Stimulated activated CD4-positive, alpha-beta T cell treated with anti-CD3 and anti-CD28 coated beads, Interleukin-1b, Interleukin-23, amount 100 ng/mL, for 48 hours (primary cell): ENCODE measurements around the gene GPBAR1.

Experiments used
- DNase-seq: peaks from one replicate; pipeline ENCODE4 v3.0.0-alpha.2; 2020

The GPBAR1 gene

DNA sequence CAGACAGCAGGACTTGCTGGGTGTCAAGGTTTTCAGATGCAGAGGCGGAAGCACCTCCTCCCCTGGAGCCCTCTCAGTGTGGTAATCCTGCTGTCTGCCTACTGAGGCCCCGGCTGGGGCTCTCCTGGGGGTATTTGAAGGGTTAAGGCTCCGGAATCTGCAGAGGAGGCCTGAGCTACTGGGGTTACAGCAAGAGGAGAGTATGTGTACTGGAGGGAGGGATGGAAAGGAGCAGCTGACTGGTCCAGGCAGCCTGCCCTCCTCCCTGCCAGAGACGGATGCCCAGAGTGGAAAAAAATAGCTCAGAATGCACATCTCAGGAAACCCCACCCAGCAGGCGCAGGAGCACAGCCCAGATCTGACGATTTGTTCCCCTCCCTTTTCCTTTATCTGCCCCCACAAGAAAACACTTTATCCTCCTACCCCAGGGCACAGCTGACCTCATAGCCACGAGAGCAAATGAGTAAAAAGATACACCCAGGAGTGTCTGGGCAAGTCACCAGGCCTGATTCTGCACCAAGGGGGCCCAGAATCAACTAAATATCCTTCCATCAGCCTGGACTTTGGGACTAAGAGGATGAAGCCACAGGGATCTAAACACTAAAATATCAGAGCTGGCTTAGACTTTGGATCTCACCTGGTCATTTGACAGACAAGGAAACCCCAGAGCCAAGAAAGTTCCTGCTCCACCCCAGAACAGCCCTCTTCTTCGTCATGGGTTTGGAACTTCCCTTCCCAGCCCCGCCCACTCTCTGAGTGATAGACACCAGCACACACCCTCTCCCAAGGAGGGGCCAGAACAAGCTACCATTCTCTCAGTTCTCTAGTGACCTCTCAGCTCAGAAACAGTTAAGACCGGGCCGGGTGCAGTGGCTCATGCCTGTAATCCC, 26.0 kb downstream of the GPBAR1 start:
- peak; percentile 83 for DNase-seq

DNA sequence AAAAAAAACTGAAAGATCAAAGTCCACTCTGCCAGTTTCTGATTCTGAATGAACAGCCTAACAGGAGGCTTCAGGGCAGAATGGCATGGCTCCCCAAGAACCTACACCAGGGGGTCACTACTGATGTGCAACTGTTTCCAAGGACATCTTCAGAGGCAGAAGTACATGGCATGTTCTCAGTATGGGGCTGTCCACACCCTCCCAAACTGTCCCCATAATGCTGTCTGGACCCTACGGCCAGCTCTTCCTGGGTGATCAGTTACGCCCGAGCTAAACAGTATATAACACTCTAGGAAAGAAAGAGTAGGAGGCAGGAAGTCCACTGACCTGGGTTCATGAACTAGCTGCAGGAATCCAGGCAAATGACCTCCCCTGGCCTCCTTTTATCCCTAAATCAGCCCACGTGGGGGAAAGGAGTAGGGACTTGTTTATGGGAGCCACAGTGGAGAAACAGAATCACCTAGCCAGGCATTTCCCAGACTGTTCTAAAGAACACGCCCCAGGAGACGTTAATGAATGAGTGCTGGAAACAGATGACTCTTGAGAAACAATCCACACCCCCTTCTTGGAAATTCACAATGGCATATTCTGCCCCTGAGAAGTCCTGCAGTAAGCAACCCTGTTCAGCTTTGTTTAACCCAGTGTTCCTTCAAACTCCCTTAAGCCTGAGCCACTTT, 29.0 kb downstream of the GPBAR1 start:
- DNase-seq = no peak

DNA sequence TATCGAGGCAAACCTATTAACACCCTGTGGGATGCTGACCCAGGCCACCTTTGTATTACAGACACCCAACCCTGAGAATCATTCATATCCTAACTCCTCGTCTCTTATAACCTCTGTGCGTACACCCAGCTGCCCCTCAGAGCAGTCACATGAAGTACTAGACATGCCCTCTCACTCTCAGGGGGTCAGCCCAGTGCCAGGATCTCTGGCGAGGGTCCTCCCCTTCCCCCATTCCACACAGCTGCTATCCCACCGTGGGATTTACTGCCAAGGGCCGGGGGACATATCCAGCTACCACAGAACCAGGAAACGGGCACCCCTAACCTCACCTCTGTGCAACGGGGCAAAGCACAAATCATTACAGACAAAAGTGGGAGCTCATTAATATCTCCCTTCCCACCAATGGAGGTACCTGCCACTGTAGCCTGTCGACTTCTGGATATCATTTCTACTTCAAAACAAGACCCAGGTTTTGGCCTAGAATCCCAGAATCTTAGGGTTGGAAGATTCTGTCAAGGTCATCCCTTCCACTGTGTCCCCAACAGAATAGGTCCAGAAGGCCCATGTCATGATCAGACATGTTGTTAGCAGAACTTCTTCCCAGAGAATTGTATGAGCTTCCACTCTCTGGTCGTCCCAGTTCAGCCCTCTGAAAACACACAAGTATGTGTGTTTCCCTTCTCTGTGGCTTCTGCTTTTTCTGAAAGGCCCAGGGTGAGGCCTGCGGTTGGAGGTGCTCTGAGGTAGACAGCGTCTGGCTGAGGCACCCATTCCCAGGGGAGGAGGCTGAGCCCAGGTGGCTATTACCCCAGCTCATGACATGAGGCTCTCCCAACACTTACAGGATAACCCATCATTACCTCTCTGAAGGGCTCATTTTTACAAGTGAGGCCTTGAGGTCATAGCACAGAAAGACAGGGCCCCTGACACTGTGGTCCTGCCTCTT, 29.8 kb downstream of the GPBAR1 start:
- DNase-seq = peak; percentile 38

DNA sequence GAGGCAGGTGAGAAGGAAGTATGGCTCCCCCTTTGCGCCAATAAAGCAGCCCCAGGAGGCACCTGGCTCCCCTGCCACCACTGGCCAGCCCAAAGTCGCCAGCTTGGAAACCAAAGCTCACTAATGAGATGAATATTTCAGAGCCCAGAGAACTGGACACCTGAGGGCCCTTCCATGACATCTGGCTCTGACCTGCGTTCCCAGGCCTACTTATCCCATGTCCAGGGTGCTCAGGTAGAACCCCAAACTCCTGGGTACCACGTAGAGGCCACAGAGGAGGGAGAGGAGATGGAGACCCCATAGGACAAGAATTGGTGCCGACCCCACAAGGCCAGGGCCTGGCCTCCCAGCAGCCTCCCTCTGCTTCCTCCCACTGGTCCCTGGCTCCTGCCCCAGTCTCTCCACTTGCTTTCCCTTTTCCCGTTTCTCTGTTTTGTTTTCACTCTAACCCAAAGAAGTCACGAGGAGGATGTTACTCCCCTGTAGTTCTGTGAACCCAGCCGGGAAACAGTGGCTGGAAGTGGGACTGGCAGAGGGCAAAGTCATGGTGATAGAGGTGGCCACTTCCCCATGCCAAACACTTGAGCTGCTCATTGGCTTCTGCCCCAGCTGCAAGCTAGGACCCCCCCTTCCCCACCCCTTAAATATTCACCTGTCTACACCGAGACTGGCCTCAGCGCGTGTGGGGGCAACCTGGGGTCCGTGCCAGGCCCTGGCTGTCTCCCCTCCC, 30.7 kb downstream of the GPBAR1 start:
- DNase-seq = no peak

DNA sequence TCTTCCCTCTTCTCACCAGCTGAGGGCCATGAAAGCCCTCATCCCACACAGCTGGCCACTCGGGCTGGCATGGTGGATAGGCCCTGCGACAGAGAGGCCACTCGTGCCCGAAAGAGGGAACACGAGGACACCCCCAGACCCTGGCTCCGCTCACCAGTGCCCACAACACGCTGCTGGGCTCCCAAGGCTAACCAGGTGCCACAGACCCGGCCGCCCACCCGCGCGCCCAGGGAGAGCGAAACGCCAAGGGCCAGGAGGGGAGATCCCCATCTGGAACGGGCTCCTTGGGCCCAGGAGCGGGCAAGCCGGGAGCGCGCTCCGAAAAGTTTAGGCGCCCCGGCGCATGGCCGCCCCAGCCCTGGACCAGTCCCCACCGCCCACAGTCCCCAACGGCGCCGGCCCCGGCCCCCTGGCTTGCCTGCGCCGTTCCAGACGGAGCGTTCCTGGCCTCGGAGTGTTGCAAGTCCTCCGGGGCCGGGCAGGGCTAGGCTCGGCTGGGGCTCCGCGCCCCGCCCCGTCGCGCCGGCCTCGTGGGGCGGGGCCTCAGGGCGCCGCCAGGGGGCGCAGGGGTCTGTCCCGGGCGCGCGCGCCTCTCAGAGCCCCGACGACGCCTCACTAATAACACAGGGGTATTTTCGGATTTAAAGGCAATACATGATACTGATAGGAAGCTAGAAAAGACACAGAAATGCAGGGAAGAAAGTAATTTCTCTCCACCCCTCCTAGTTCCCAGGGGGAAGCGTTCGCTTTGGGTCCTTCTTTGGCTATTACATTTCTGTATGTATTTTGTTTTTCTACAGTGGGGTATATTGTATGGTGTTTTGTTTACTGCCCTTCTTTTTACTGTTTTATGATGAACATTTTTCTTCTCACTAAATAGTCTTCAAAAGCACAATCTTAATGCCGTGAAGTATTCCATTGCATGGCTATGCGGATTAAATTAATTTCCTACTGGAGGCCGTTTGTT, 31.5 kb downstream of the GPBAR1 start, which contains the start of gene TMBIM1:
Gene TMBIM1, minus strand, starts transcription at position 456 of the 967 bp plus-strand sequence. CDS start 10,362 bp downstream, outside the sequence.
- DNase-seq = peak; percentile 73

DNA sequence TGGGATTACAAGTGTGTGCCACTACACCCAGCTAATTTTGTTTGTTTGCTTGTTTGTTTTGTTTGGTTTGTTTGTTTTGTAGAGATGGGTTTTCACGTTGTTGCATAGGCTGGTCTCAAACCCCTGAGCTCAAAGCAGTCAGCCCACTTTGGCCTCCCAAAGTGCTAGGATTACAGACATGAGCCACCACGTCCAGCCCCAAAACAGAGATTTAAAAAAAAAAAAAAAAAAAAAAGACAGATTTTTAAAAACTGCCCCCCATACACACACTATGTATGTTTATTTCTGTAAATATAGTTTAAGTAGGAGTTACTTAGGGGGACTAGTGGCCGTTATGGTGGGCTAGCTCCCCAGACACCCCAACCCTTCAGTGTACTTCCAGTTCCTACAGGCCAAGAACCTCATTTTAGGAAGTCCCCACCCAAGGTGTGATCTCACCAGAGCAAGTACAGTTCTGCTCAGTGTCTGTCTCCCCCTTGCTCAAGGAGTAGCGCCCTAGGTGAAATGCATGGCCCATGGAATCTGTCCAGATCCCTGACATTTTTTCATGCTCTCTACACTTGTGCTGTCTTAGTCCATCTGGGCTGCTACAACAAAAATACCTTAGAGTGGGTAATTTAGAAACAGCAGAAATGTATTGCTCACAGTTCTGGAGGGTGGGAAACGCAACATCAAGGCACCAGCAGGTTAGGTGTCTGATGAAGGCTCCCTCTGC, 33.1 kb downstream of the GPBAR1 start:
- no peak for DNase-seq

DNA sequence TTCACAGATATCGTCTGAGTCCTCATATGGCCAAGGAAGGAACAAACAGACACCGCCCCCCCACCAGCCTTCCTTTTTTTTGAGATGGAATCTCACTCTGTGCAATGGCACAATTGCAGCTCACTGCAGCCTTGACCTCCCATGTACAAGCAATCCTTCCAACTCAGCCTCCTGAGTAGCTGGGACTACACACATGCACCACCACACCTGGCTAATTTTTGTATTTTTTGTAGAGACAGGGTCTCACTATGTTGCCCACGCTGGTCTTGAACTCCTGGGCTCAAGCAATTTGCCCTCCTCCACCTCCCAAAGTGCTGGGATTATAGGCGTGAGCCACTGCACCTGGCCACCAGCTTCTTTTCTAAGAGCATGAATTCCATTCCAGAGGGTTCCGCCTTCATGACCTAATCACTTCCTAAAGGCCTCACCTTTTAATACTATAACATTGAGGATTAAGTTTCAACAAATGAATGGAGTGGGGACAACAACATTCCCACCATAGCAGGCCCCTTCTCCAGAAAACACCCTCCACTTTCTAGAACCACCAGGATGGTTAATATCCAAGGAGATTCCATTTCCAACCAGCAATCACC, 33.7 kb downstream of the GPBAR1 start:
- no peak for DNase-seq

DNA sequence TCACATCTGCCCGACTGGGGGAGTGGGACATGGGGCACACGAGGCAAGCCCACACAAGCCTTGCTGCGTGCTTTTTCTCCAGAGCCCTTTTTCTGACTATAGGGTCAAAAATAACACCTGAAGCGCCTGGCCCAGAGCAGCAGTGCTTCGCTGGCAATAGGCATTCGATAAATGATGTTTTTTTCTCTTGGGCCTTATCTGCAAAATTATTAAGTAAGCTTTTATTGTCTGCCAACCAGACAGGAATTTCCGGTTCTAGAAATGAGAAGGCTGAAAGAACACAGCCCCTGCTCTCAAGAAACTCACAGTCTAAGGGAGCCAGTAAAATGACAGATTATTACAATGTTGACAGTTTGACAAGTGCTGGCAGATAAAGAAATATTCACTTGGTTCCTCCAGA, 34.2 kb downstream of the GPBAR1 start:
- no peak for DNase-seq

DNA sequence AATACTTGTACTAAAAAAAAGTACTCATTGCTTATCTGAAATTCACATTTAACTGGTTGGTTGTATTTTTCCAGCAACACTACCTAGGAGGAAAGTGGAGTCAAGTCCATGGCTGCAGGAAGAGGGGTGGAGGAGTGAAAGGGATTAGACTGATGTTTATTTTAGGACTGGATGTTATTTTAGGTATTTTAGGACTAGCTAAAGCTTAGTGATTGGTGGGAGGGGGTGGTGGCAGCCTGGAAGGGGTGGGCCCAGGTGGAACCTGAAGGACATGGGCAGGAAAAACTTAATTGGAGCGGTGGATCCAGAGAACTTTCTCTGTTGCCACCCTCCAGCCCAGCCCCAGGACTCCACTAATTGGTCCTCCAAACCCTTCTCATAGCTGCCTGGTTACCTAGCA, 35.4 kb downstream of the GPBAR1 start:
- DNase-seq = no peak

DNA sequence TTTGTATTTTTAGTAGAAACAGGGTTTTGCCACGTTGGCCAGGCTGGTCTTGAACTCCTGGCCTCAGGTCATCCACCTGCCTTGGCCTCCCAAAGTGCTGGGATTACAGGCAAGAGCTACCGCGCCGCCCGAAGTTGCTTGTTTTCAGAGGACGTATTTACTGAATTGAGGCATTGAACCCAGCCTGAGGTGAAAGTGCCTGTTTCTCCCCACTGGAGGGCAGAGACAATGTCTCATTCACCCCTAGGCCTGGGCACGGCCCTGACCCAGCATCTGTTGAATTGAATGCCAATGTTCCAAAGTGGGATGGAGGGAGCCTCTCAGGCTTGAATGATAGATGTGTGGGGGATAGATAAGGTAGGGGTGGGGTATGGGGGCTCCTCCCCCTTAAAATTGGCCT, 36.0 kb downstream of the GPBAR1 start:
- no peak for DNase-seq

DNA sequence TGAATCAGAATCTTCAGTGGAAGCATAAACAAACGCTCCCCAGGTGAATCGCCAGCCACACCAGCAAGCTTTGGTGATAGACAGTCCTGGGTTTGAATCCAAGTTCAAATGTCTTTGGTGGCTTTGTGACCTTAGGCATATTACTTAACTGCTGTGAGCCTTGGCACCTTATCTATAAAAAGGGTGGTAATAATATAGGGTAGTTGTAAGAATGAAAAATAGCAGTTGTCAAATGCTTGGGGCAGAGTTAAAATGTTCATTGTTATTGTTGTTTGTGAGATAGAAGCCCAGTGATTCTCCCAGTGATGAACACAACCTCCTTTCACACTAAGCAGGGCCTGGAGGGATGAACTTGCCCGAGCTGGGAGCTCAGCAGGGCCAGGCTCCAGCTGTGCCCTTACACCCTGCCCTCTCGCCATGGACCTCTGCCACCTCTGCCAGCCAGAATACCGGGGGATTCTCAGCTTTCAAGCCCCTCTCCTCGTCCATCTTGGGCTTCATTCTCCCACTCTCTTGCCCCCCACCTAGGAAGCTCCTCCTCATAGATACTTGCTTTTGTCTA, 37.6 kb downstream of the GPBAR1 start:
- DNase-seq = no peak

DNA sequence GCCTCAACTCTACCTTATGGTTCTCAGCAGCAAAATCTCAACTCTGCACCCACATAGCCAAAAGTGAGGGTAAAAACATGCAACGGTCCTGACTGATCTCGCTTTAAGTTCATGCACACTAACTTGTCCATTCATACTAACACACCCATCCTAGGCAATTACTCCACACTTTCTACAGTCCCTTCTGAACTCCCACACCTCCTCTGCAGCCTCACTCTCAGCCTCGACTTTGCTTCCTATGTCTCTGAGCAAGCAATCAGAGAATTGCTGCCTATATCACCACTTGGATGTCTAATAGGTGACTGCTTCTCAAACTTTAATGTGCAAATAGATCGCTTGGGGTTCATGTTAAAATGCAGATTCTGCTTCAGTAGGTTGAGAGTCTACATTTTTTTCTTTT, 39.3 kb downstream of the GPBAR1 start:
- DNase-seq = no peak

DNA sequence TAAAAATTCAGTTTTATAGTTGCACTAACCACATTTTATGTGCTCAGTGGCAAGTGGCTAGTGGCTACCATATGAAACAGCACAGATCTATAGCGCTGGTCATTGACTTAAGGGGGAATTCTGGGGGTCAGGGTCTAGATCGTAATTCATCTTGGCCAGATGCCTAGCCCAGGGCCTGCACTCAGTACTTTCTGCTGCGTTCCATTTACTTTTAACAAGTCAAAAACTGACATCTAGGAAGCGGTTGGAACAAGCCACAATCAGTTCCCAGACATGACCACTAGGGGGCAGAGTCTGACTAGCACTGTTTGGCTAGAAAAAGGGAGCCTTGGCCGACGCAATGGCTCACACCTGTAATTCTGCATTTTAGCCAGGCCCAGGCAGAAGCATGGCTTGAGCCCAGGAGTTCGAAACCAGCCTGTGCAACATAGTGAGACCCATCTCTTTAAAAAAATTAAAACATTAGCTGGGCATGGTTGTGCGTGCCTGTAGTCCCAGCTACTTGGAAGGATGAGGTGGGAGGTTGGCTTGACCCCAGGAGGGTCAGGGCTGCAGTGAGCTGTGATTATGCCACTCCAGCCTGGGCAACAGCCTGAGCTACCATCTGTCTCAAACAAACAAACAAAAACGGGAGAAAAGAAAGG, 40.5 kb downstream of the GPBAR1 start:
- DNase-seq = peak; percentile 89

DNA sequence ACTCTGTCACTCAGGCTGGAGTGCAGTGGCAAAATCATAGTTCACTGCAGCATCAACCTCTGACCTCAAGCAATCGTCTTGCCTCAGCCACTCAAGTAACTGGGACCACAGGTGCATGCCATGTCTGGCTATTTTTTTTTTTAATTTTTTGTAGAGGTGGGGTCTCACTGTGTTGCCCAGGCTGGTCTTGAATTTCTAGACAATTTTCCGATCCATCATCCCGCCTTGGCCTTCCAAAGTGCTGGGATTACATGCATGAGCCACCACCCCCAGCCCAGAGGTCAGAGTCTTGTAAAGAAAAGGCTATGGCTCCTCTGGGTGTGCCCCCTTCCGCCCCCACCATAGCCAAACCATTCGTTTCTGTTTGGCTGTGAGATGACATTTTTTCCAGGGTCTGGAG, 44.6 kb downstream of the GPBAR1 start:
- DNase-seq = no peak

DNA sequence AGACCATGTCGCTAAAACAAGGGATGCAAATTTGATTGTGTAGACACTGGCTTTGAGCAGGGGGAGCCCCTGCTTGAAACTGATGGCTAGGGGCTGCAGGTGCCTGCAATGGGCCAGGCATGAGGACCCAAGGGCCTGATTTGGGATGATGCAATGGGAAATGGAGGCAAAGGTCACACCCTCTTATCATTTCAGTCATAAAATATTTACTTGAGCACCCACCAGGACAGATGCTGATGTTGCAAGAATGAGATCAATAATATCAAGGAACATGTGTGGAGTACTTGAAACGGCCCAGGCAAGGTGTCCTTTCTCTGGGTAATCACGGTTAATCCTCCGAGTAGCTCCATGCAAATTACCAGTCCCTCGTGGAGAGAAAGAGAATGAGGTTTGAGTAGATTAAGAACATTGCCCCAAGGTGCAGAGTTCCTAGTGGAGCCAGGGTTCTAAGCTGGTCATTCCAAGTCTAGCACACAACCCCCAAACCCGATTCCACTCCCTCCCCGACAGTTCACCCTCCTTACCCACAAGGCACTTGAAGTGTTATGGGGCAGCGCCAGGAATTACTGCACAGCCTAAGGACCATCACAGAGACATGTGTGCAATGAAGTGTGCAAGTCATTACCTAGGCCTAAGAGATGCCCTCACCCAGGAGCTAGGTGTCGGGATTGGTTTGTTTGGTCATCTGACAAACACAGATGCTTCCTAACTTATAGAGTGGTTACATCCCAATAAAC, 45.5 kb downstream of the GPBAR1 start:
- DNase-seq = no peak

DNA sequence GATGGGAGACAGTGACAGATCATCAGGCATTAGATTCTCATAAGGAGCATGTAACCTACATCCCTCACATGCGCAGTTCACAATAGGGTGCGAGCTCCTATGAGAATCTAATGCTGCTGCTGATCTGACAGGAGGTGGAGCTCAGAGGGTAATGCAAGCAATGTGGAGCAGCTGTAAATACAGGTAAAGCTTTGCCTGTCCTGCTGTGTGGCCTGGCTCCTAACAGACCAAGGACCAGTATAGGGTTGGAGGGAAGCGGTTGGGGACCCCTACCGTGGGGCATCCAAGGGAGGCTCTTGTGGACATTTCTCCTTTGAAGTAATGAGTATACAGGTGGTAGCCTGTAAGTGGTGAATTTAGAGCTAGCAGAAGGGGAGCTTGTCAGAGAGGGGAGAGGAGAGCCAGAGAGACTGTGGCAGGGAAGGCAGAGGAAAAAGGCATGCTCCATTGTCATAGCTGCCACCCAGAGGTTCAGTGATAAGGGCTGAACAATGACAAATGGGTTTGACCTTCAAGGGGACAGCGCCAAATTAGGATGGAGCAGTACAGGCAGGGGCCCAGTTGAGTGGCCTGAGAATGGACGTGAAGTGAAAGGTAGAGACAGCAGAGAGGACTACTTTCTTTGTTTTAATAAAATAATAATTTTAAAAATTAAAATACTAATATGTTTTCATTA, 46.7 kb downstream of the GPBAR1 start:
- no peak for DNase-seq

DNA sequence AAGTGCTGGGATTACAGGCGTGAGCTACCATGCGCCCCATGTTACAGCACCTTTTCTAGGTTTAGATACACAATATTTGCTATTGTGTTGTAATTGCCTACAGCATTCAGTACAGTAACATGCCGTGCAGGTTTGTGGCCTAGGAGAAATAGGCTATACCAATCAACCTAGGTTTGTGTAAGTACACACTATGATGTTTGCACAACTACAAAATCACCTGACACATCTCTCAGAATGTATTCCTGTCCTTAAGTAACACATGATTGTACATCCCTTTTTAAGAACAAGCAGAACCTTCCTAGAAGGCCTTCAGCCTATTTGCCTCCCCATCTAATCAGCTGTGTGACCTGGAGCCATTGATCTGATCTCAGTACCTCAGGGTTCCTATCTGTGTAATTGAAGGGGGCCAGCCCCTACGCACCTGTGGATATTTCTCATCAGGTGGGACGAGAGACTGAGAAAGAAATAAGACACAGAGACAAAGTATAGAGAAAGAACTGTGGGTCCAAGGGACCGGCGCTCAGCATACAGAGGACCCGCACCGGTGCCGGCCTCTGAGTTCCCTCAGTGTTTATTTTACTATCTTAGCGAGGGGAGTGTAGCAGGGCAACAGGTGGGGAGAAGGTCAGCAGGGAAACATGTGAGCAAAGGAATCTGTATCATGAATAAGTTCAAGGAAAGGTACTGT, 50.2 kb downstream of the GPBAR1 start:
- DNase-seq = no peak
